ENCODE results near the gene JAG1. TPM values are rescaled to one million over a fixed set of nuclear protein-coding genes. Genes with fewer than 3 reads are reported as not detected.
A peak's percentile ranks its signal among the peaks of the same experiment; 100 is the strongest.

Gene JAG1
- total RNA-seq, 4 donors from 2014 or later, result 133 to 367 (median 191) TPM

GRCh38 chr20:10670501-10671220, 3.1 kb downstream of the JAG1 start:
- Histone ChIP-seq H3K27me3 (no peaks in the 10 kb centered on the region), H3K4me1 (peaks cover 72% of the 10 kb centered on the region), H3K36me3 (peaks cover 5% of the 10 kb centered on the region), H3K4me3 (peak overlapping the region; percentile 88), H3K9me3 (no peaks in the 10 kb centered on the region), H3K27ac (peak overlapping the region; percentile 100)
- WGBS, result 37% methylated on average over 18 of the region's 18 CpGs
- no peak for TF ChIP-seq EP300 (IDR thresholded peaks at IDR 0.05)
- TF ChIP-seq CTCF (IDR thresholded peaks at IDR 0.05), result no peak
- TF ChIP-seq POLR2A (IDR thresholded peaks at IDR 0.05), result no peak
- TF ChIP-seq POLR2AphosphoS5 (IDR thresholded peaks at IDR 0.05), result no peak
- no peak for DNase-seq (ENCODE audit: low spot score in 2 of 2)

DNA sequence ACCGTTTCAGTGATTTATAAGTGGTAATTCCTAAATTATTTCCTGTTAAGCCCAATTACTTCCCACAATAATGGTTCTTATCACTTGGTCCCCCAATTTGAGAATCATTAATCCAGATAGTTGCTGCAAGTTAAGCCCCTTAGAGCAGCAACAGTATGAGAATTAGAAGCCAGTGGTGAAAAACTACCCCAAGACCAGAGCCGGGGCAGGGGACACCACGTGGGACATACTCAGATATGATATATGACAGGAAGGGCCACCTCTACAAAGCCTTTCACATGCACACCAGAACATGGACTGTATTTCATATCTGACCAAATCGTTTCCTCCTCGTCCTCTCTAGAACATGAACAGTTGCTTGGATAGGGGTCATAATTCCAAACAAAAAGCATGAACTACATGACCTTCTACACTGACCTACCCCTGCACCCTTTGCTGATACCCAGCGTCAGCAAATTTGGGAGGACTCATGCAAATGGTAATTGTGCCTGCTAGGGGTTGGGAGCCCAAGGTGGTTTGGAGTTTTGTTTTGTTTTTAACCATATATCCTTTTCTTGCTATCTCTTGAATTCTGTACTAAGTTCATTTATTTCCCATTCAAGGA, 3.9 kb downstream of the JAG1 start:
- Histone ChIP-seq H3K27ac (peak overlapping the region; percentile 55), H3K9me3 (no peaks in the 10 kb centered on the region), H3K4me3 (peak overlapping the region; percentile 88), H3K4me1 (peaks cover 73% of the 10 kb centered on the region), H3K36me3 (peaks cover 5% of the 10 kb centered on the region), H3K27me3 (no peaks in the 10 kb centered on the region)
- 35% methylated on average over 6 of the region's 6 CpGs for WGBS
- no peak for DNase-seq (ENCODE audit: low spot score in 2 of 2)
- TF ChIP-seq CTCF (IDR thresholded peaks at IDR 0.05), result no peak
- no peak for TF ChIP-seq EP300 (IDR thresholded peaks at IDR 0.05)
- no peak for TF ChIP-seq POLR2AphosphoS5 (IDR thresholded peaks at IDR 0.05)
- TF ChIP-seq POLR2A (IDR thresholded peaks at IDR 0.05), result no peak

DNA sequence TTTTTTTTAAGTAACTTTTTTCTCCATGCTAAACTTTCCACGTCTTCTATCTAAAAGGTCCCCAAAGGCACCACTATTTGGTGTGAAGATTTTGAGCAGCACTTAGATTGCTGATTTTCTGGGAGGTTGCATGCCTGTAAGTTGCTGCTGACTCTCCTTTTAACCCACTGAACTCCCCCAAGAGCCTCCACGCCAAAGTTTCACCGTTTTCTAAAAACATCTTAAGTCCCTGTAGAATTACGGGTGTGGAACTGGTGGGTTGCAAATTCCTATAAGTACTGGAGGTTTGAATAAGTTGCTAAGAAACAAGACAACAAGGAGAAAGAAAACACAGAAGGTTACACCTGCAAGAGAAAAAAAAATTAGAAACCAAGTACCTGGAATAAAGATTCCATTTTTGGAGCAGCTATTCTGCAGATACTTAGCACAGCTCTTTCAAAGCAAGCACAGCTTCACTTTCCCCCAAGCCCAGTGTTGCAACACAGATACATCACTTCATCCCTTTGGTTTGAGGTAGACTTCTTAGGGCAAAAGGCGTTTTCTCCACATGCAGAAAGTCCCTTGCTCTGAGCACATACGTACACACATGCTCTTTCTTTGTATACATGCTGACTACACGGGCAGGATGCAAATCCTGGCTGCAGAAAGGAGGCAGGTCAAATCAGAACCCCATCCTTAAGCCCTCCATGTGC, 5.0 kb downstream of the JAG1 start:
- no peak for DNase-seq (ENCODE audit: low spot score in 2 of 2)
- H3K4me1 ChIP-seq, result peaks cover 77% of the 10 kb centered on the region
- H3K9me3 ChIP-seq, result no peaks in the 10 kb centered on the region
- H3K4me3 ChIP-seq, result peak overlapping the region; percentile 88
- H3K27me3 ChIP-seq, result no peaks in the 10 kb centered on the region
- TF ChIP-seq CTCF (IDR thresholded peaks at IDR 0.05) (no peak), POLR2AphosphoS5 (IDR thresholded peaks at IDR 0.05) (no peak), EP300 (IDR thresholded peaks at IDR 0.05) (no peak), POLR2A (IDR thresholded peaks at IDR 0.05) (no peak)
- H3K36me3 ChIP-seq, result peaks cover 5% of the 10 kb centered on the region
- 43% methylated on average over 7 of the region's 7 CpGs for WGBS
- peak overlapping the region; percentile 25 for H3K27ac ChIP-seq

- Histone ChIP-seq H3K4me3 (peak overlapping the region; percentile 88), H3K36me3 (peaks cover 16% of the 10 kb centered on the region), H3K27me3 (no peaks in the 10 kb centered on the region), H3K4me1 (peaks cover 88% of the 10 kb centered on the region), H3K9me3 (no peaks in the 10 kb centered on the region), H3K27ac (peak overlapping the region; percentile 56)
- no peak for DNase-seq (ENCODE audit: low spot score in 2 of 2)
- 33% methylated on average over 6 of the region's 6 CpGs for WGBS
- TF ChIP-seq CTCF (IDR thresholded peaks at IDR 0.05), result no peak
- no peak for TF ChIP-seq EP300 (IDR thresholded peaks at IDR 0.05)
- no peak for TF ChIP-seq POLR2A (IDR thresholded peaks at IDR 0.05)
- no peak for TF ChIP-seq POLR2AphosphoS5 (IDR thresholded peaks at IDR 0.05)
Observed at GRCh38 chr20:10667560-10668167, 6.1 kb downstream of the JAG1 start.

DNA sequence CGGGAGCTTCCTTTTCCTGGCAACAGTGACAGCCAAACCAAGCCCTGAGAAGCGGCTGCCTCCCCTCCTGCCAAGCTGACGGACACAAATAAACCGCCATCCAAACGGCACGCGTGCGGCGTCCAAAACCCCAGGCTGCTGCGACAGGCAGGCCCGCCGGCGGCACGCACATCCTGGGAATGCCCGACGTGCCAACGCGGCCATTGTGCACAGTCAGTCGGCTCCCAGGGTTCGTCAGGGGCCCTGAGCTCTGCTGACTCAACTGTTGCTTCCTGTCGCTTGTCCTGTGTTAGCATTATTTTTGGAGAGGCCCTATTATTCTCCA, 6.8 kb downstream of the JAG1 start:
- H3K4me3 ChIP-seq, result peak overlapping the region; percentile 88
- H3K4me1 ChIP-seq, result peaks cover 91% of the 10 kb centered on the region
- peak in 1 of 2 donors; percentile 85 for DNase-seq (ENCODE audit: low spot score in 2 of 2)
- peaks cover 22% of the 10 kb centered on the region for H3K36me3 ChIP-seq
- TF ChIP-seq CTCF (IDR thresholded peaks at IDR 0.05) (no peak), POLR2A (IDR thresholded peaks at IDR 0.05) (no peak), POLR2AphosphoS5 (IDR thresholded peaks at IDR 0.05) (peak in 1 of 3 donors; percentile 60), EP300 (IDR thresholded peaks at IDR 0.05) (no peak)
- no peaks in the 10 kb centered on the region for H3K27me3 ChIP-seq
- 71% methylated on average over 19 of the region's 21 CpGs for WGBS
- H3K9me3 ChIP-seq, result no peaks in the 10 kb centered on the region
- peak overlapping the region; percentile 56 for H3K27ac ChIP-seq

Measured in suprapubic skin (tissue), 4 donors.